GM19099 (cell line): Measurements from ENCODE around the gene FGF8.

Source experiments
- POLR2A ChIP-seq: IDR thresholded peaks from 3 replicates; pipeline ENCODE4 v1.6.1; 2011; ENCODE audit warnings: low read depth; ENCODE audit not compliant: insufficient read length; ENCODE audit errors: extremely low read depth

FGF8 gene

DNA sequence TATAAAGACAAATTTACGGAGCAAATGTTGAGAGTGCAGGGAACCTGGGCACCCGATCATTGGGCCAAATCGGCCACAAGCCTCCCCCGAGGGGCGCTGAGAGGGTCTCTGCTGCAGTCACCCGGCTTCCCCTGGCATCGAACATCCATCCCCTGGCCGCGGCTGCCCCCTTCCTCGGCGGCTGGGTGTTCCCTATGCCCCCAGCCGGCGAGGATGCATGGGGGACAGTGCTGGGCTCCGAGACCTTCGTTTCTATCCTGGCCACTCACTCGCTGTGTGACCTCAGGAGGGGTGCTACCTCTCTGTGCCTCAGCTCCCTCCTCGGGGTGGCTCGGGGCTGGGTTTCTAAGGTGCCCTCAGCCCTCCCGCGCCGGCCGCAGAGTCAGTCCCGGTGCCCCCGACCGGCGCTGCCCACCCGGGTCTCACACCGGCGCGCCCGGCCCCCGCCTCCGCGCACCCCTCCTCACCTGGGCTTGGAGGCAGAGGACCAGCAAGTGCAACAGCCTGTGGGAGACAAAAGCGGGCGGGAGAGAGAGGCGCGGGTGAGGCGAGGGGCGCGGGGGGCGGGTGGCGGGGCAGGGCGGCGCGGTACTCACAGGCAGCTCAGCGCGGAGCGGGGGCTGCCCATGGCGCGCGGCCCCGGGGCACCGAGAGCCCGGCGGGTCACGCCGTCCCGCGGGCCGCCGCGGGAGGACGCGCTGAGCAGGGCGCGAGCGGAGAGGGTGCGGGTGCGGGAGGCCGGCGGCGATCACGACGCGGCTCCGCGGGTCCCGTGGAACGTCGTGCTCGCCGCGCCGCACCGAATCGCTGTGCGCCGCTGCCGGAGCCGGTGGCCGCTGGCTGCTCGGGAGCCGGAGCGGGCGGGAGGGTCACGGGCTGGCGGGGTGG lies at the start of gene FGF8:
Gene FGF8, minus strand, starts transcription at position 842 of the 888 bp plus-strand sequence. Its CDS starts 214 bp downstream, at position 628.
- TF ChIP-seq POLR2A: no peak

DNA sequence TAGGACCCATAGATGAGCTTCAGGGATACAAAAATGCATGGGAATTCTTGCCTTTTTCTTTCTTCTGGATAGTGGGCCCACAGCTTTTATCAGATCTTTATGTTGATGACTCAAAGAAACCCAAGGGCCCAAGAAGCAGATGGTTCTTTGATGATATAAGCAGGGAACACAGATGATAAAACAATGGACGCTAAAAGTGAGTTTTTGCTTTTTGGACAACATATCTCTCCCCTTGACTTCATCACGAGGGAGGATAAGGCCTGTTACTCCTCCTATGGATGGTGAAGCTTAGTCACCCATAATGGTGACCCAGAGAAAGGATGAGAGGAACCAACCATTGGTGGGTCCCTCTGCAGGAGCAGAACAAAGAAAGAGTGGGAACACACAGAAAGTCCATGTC lies 48.8 kb upstream of the FGF8 start:
- no peak for TF ChIP-seq POLR2A

GRCh38 chr10:101818872-101819633 lies 43.1 kb upstream of the FGF8 start:
- TF ChIP-seq POLR2A: no peak

- TF ChIP-seq POLR2A: peak; percentile 96
These were observed 42.4 kb upstream of the FGF8 start, which contains the start of gene OGA for GRCh38 chr10:101818119-101818871. TSS of gene OGA (minus strand) at chr10:101818444. CDS start at chr10:101818022, 422 bp downstream.

DNA sequence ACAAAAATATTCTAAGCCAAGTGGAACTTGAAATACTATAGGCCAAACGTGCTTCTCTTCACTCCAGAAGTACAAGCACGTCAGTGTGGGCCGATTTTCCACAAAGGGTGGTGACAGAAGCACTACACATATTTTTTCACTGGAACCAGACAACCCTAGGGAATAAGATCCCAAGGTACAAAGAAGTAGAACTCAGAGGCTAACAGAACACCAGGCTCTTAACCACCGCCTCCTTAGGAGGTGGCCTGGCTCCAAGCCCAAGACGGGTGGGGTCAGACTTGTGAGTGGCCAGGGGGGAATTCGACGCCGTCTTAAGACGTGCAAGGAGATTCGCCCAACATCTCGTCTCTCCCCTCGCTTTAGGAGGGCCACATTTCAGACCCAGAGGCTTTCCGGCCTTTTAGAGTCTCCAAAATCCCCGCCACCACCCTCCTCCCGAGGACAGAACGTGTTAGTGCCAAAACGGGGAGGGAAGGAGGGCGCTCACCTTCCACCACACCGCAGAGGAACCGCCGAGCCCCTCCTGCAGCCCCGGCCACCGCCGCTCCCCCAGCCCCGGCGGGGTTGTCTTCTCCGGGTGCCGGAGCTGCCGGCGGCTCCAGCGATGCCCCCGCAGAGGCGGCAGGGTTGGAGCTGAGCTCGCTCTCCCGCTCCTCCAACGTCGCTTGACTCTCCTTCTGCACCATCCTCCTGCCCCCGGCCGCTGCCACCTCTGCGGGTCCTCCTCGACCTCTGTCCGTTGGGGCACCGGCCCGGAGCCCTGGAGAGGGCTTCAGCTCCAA lies 41.6 kb upstream of the FGF8 start:
- peak; percentile 49 for TF ChIP-seq POLR2A

GRCh38 chr10:101816913-101817336 lies 41.0 kb upstream of the FGF8 start:
- TF ChIP-seq POLR2A: no peak

DNA sequence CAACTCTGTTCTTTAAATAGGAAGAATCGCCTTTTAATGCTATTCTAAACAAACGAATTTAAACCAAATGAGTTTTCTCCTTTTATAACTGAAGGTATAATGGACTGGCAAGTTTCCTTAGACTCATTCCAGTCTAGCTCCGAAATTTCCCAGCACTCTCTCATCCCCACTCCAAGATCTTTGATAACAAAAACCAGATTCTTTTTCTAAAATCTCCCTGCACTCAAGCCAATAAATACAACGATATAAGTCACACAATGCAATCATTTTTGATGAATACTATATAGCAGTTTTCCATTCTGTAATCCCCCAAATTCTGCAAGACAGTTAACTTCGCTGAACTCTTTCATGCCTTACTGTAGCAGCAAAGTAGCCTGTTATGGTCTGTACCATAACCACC lies 40.5 kb upstream of the FGF8 start:
- no peak for TF ChIP-seq POLR2A

GRCh38 chr10:101814466-101815071 lies 38.7 kb upstream of the FGF8 start:
- no peak for TF ChIP-seq POLR2A

- TF ChIP-seq POLR2A: no peak
These were observed 36.7 kb upstream of the FGF8 start for GRCh38 chr10:101812606-101813005.

- TF ChIP-seq POLR2A: no peak
These were observed 31.2 kb upstream of the FGF8 start for GRCh38 chr10:101807158-101807557.

DNA sequence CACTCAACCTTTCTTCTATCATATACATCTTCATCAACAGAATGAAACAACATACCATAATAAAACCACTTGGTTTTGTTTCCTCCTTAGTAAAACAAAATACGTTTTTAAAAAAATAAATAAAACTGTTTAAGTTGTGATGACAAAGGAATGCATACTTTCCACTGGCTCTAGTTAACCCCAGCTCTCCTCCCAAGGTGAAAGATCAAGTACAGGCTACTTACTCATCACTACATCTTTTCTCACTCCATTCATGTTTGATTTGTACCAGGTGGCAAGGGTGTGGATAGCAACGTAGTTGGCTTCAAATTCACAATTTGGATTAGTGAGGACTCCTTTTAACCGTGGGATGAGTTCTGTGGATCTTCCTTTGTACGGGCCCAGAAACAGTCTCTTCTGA lies 27.6 kb upstream of the FGF8 start:
- TF ChIP-seq POLR2A: no peak

DNA sequence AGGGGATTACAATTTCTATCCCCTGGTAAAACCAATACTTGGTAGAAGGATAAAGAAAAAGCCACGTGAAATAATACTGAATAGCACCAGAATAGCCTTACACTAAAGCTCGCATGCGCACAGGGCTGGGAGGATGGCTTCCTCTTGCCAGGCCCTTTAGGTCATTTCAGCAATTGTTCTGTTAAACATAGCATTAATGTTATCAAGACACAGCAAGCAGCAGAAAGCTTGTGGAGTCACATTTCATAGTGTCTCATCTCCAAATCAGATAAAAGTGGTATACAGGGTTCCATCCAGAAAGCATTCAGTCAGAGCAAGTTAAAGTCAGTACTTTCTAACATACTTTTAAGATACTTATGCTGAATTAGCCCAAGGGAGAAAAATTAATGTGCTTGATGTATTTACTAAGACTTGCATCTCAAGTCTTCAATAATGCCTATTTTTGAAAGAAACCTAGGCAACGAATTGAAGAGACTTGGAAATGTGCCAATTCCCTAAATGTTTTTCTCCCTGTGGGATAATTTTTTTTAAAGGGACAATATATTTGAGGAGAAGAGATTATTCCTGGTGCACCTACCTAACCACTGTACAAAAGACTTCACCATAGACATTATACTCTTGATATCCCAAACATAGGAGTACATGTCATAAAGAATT lies 21.6 kb upstream of the FGF8 start:
- TF ChIP-seq POLR2A: no peak

GRCh38 chr10:101793526-101793925 lies 17.6 kb upstream of the FGF8 start:
- TF ChIP-seq POLR2A: no peak
